HCT116 (cell line): ENCODE measurements around the gene SSR2. TPM values are rescaled to one million over a fixed set of nuclear protein-coding genes. Genes with fewer than 3 reads are reported as not detected.

Experiments
- ATAC-seq: fragments of 200-7000 bp; cut with Tn5 transposase; 2 replicates; pipeline ENCODE4 v1.9.1; 2020; ENCODE audit warnings: mild to moderate bottlenecking, moderate library complexity
- BruUV-seq: library from RNA; stranded (reverse); fragments of 400-500 nt; replicated peaks from 2 replicates; lab custom pipeline; 2021; lab: Mats Ljungman, UMichigan
- CTCF ChIA-PET: fragments of 300-600 bp; sonication (Branson Sonifier 250); formaldehyde crosslinking; loops from one replicate; lab custom pipeline; 2021; ENCODE audit warnings: antibody characterized with exemption; lab: Charles Lee
- POLR2A ChIA-PET: fragments of 300-600, 350-600 bp; sonication (Branson Sonifier 250); formaldehyde crosslinking; loops from one replicate; lab custom pipeline; 2021; ENCODE audit warnings: antibody characterized with exemption; lab: Charles Lee
- RAD21 ChIA-PET, 2 experiments: fragments of 300-600 bp; sonication (Branson Sonifier 250); formaldehyde crosslinking; loops; one replicate each; lab custom pipeline; 2023; ENCODE audit warnings: low total read pairs in 2 of 2; ENCODE audit not compliant: uncharacterized antibody in 2 of 2, unreplicated experiment in 2 of 2, low non-redundant PET in 1 of 2; lab: Charles Lee
- DNase-seq: peaks from one replicate; pipeline ENCODE4 v3.0.0-alpha.2; 2010; ENCODE audit warnings: low read depth, low spot score
- H2AFZ ChIP-seq: fragments of 200-600 bp; shearing (Covaris generic), sonication (generic); 2 replicates; pipeline ENCODE4 v1.6.1; 2017; ENCODE audit warnings: low read depth, mixed run types, mixed read lengths, antibody characterized with exemption, low read length; ENCODE audit not compliant: poor library complexity, severe bottlenecking
- H3K27ac ChIP-seq: 2 replicates; pipeline ENCODE4 v1.5.1; 2012; ENCODE audit warnings: low read depth, low read length
- H3K27me3 ChIP-seq: fragments of 200-600 bp; sonication (generic); 2 replicates; pipeline ENCODE4 v1.6.1; 2016; ENCODE audit warnings: mixed run types, low read length, mixed read lengths; ENCODE audit not compliant: insufficient read depth
- H3K36me3 ChIP-seq, 2 experiments: fragments of 200-500 bp in 1 of 2; fragments of 200-600 bp in 1 of 2; sonication (Bioruptor generic) in 1 of 2; sonication (generic) in 1 of 2; 2 replicates each; pipeline versions ENCODE4 v1.5.1 to v1.6.1; 2014 to 2016; ENCODE audit warnings: low read length in 2 of 2, inconsistent platforms in 1 of 2, mixed read lengths in 1 of 2, mixed run types in 1 of 2; ENCODE audit not compliant: insufficient read depth in 2 of 2, control insufficient read depth in 1 of 2
- H3K4me1 ChIP-seq, 2 experiments: fragments of 200-600 bp in 1 of 2; sonication (generic) in 1 of 2; 2 replicates each; pipeline versions ENCODE4 v1.5.1 to v1.6.1; 2012 to 2017; ENCODE audit warnings: low read length in 2 of 2, inconsistent platforms in 1 of 2, mild to moderate bottlenecking in 1 of 2, mixed read lengths in 1 of 2, mixed run types in 1 of 2, moderate library complexity in 1 of 2; ENCODE audit not compliant: insufficient read depth in 2 of 2, control insufficient read depth in 1 of 2
- H3K4me2 ChIP-seq: fragments of 200-600 bp; sonication (generic); 2 replicates; pipeline ENCODE4 v1.6.1; 2017; ENCODE audit warnings: mixed run types, low read length, mixed read lengths
- H3K4me3 ChIP-seq, 2 experiments: fragments of 200-600 bp in 1 of 2; sonication (generic) in 1 of 2; replicated peaks in 1 of 2; 2 replicates each; pipeline ENCODE4 v1.5.1; 2011 to 2016; ENCODE audit warnings: low read length in 2 of 2, control low read depth in 1 of 2, low read depth in 1 of 2, mild to moderate bottlenecking in 1 of 2, mixed read lengths in 1 of 2, mixed run types in 1 of 2
- H3K79me2 ChIP-seq: fragments of 200-600 bp; sonication (generic); 2 replicates; pipeline ENCODE4 v1.6.1; 2017; ENCODE audit warnings: mild to moderate bottlenecking, mixed run types, low read length, moderate library complexity, mixed read lengths; ENCODE audit not compliant: insufficient read depth
- H3K9ac ChIP-seq: fragments of 200-600 bp; sonication (generic); 2 replicates; pipeline ENCODE4 v1.6.1; 2016; ENCODE audit warnings: low read length, mixed read lengths
- H3K9me2 ChIP-seq: fragments of 200-600 bp; sonication (generic), shearing (Covaris generic); 2 replicates; pipeline ENCODE4 v1.6.1; 2017; ENCODE audit warnings: mixed run types, mild to moderate bottlenecking, moderate library complexity; ENCODE audit not compliant: insufficient read depth
- H3K9me3 ChIP-seq, 2 experiments: fragments of 200-500 bp in 1 of 2; fragments of 200-600 bp in 1 of 2; sonication (Bioruptor generic) in 1 of 2; sonication (generic) in 1 of 2; 2 replicates each; pipeline ENCODE4 v1.6.1; 2014 to 2017; ENCODE audit warnings: low read length in 2 of 2, mixed read lengths in 2 of 2, inconsistent platforms in 1 of 2, low read depth in 1 of 2, mild to moderate bottlenecking in 1 of 2, mixed run types in 1 of 2, moderate library complexity in 1 of 2; ENCODE audit not compliant: control insufficient read depth in 1 of 2, insufficient read depth in 1 of 2
- H4K20me1 ChIP-seq: fragments of 200-600 bp; sonication (generic), shearing (Covaris generic); 2 replicates; pipeline ENCODE4 v1.6.1; 2017; ENCODE audit warnings: mixed run types, mild to moderate bottlenecking, moderate library complexity; ENCODE audit not compliant: insufficient read depth
- CEBPB ChIP-seq: IDR thresholded peaks from 2 replicates; pipeline ENCODE4 v1.6.1; 2012; ENCODE audit warnings: low read depth
- CTCF ChIP-seq, 3 experiments: fragments of 200-600 bp in 1 of 3; sonication (generic) in 1 of 3; IDR thresholded peaks in 2 of 3; conservative IDR thresholded peaks in 1 of 3; 2 replicates each; pipeline ENCODE4 v1.5.1; 2012 to 2017; ENCODE audit warnings: low read depth in 2 of 3, low read length in 2 of 3, antibody characterized with exemption in 1 of 3, borderline replicate concordance in 1 of 3, control low read depth in 1 of 3, mild to moderate bottlenecking in 1 of 3, mixed read lengths in 1 of 3, mixed run types in 1 of 3, moderate library complexity in 1 of 3; ENCODE audit not compliant: insufficient read depth in 1 of 3
- EGR1 ChIP-seq: IDR thresholded peaks from 2 replicates; pipeline ENCODE4 v1.6.1; 2012; ENCODE audit warnings: low read depth
- POLR2AphosphoS5 ChIP-seq: IDR thresholded peaks from 2 replicates; pipeline ENCODE4 v1.6.1; 2011; ENCODE audit warnings: mild to moderate bottlenecking, low read depth, low read length, moderate library complexity
- SIN3A ChIP-seq: IDR thresholded peaks from 2 replicates; pipeline ENCODE4 v1.6.1; 2012; ENCODE audit warnings: low read depth
- TCF7L2 ChIP-seq: IDR thresholded peaks from 2 replicates; pipeline ENCODE4 v1.7.0; 2011; ENCODE audit warnings: borderline replicate concordance, inconsistent platforms; ENCODE audit not compliant: insufficient read depth, insufficient read length; ENCODE audit errors: extremely low read depth
- YY1 ChIP-seq: IDR thresholded peaks from 2 replicates; pipeline ENCODE4 v1.6.1; 2011; ENCODE audit warnings: low read length, low read depth, moderate library complexity, mild to moderate bottlenecking; ENCODE audit not compliant: insufficient replicate concordance; ENCODE audit errors: extremely low read depth
- ZNF274 ChIP-seq: fragments of 200-500 bp; sonication (Bioruptor generic); IDR thresholded peaks from 2 replicates; pipeline ENCODE4 v1.6.1; 2014; ENCODE audit warnings: mild to moderate bottlenecking, low read depth, low read length, inconsistent platforms
- intact Hi-C: fragments of 100-400 bp; cut with micrococcal nuclease; formaldehyde crosslinking; loops from 2 replicates; pipeline ENCODE4 v1.10.0; 2022
- total RNA-seq: library from RNA; stranded (reverse); gene quantifications from one replicate; pipeline ENCODE4 v1.2.1, GENCODE V29; 2021; ENCODE audit not compliant: unreplicated experiment
- TF ChIP-seq, protein P1 (sequence below): IDR thresholded peaks from 2 replicates; pipeline ENCODE4 v1.6.1; 2012

Gene SSR2
- total RNA-seq, 1 experiment from 2014 or later, result 153 TPM

GRCh38 chr1:155977690-155978324, 42.9 kb downstream of the SSR2 start:
- Histone ChIP-seq H3K4me2 (peak overlapping the region; percentile 96), H3K36me3 (no peaks in the 10 kb centered on the region), H4K20me1 (no peaks in the 10 kb centered on the region), H3K9me3 (no peaks in the 10 kb centered on the region), H3K9ac (peak overlapping the region; percentile 97), H3K27ac (peak overlapping the region; percentile 85), H3K4me3 (peak overlapping the region; percentile 87 to 91), H2AFZ (no peak overlapping the region), H3K9me2 (no peaks in the 10 kb centered on the region), H3K4me1 (peaks cover 51 to 65% of the 10 kb centered on the region in 2 experiments), H3K27me3 (no peaks in the 10 kb centered on the region), H3K79me2 (peaks cover 61% of the 10 kb centered on the region)
- POLR2A ChIA-PET, result interaction anchor here (0.6 to 3.6 kb wide), 13 partner anchors 8 to 871 kb away, joined by 3 to 28 read pairs (median 4); partner anchors contain the start of gene KHDC4
- CTCF ChIA-PET, result interaction anchor here (2.7 kb wide), 1 partner anchor 40 kb away, joined by 8 read pairs; no protein-coding TSS in a partner anchor
- TF ChIP-seq SIN3A (no peak), POLR2AphosphoS5 (peak; percentile 42; the same call in 1 of the 2 replicates), CTCF (IDR thresholded peaks at IDR 0.05 in 2 of 3, conservative IDR thresholded peaks at IDR 0.05 in 1 of 3; ENCODE audit: borderline replicate concordance in 1 of 3, insufficient read depth in 1 of 3, low read depth in 2 of 3, low read length in 2 of 3) (no peak), TCF7L2 (no peak), CEBPB (no peak), YY1 (no peak), EGR1 (no peak), ZNF274 (no peak)
- TF ChIP-seq, protein P1, sequence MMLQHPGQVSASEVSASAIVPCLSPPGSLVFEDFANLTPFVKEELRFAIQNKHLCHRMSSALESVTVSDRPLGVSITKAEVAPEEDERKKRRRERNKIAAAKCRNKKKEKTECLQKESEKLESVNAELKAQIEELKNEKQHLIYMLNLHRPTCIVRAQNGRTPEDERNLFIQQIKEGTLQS, result no peak
- ATAC-seq (peak; percentile 52), DNase-seq (no peak)
- TSS peak; percentile 11 for BruUV-seq
- intact Hi-C loops, result loop anchor here (2.0 kb wide), 1 partner anchor 15 kb away; no protein-coding TSS in a partner anchor
- RAD21 ChIA-PET, result interaction anchor here (0.7 to 0.9 kb wide), 2 partner anchors 53 to 89 kb away, joined by 3 read pairs; no protein-coding TSS in a partner anchor
